ENCODE results near the gene ZSWIM8. TPM values are rescaled to one million over a fixed set of nuclear protein-coding genes. Genes with fewer than 3 reads are reported as not detected.

ZSWIM8 gene
- total RNA-seq, 4 donors from 2014 or later, result 62.2 to 134 (median 63.3) TPM

DNA sequence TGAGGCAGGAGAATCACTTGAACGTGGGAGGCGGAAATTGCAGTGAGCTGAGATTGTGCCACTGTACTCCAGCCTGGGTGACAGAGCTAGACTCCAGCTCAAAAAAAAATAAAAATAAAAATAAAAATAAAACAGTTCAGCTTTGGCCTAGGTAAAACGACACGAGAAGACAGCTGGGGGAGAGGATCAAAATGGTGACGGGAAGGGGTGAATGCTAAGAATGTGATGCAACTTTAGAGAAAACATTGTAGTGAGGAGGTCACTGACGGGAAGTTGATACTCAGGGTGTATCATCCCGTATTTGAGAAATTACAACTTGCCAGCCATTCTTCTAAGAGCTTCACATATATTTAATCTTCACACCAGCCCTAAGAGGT, 24.9 kb downstream of the ZSWIM8 start:
- TF ChIP-seq CTCF (IDR thresholded peaks at IDR 0.05; ENCODE audit: low read depth), result no peak

DNA sequence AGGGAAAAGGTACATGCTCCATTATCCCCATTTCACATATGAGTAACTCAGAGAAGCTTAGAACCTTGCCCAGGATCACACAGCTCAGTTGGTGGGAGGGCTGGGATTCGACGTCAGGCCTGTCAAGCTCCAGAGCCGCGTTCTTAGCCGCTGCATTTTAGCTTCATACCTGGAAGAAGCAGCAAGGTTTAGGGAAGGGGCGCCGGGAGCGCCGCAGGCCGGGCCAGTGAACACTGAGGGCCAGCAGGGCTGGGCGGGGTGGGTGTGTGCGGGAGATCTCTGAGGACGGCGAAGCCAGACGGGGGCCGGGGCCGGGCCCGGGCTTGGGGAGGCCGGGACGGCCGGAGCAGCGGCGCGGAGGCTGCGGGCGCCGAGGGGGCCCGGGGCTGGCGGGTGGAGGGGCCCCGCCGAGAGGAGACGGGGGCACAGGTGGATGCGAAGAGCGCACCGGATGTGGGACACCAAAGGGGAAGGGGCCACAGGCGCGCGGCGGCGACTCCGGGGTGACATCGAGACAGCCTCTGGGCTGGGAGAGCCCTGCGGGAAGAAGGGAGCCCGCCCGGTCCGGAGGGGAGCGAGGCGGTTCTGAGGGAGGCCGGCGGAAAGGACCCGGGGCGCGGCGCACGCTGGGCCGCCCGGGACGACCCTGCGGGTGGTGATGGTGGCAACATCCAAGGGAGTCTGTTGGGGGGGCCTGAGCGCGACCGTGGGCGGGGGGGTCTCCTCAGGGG, 25.5 kb downstream of the ZSWIM8 start:
- TF ChIP-seq CTCF (IDR thresholded peaks at IDR 0.05; ENCODE audit: low read depth), result no peak

DNA sequence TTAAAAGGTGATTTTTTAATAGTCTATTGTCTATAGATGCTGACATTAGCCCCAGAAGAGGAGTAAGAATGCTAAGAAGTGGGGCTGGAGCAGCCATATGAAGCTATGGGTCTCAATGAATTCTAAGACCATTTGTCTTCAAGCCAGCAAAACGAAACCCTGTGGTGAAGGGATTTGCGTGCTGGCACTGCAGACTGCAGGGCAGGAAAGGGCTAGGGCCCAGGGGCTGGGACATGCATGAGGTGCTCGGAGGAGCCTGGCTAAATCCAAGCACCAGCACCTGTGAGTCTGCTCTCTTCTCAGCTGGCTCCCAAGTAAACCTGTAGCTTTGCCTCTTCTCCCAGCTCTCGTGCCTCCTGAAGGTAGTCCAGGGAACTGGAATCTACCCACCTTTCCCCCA, 27.3 kb downstream of the ZSWIM8 start:
- no peak for TF ChIP-seq CTCF (IDR thresholded peaks at IDR 0.05; ENCODE audit: low read depth)

DNA sequence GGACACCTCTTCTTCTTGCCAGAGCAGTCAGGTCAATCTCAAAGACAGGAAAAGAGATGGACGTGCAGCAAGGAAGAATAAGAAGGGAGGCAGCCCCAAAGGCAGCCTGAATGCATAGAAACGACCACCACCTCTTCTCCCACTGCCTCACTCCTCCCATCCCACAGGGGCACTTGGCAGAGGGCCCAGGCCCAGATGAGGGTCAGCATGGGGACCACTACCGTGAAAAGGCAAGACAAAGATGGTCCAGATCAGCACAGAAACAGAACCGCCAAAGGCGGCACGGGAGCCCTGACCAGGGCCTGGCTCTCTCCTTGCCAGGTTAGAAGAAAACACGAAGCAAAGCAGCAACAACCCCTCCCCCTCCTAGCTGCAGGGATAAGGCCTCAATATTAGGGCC, 27.9 kb downstream of the ZSWIM8 start:
- TF ChIP-seq CTCF (IDR thresholded peaks at IDR 0.05; ENCODE audit: low read depth), result no peak

DNA sequence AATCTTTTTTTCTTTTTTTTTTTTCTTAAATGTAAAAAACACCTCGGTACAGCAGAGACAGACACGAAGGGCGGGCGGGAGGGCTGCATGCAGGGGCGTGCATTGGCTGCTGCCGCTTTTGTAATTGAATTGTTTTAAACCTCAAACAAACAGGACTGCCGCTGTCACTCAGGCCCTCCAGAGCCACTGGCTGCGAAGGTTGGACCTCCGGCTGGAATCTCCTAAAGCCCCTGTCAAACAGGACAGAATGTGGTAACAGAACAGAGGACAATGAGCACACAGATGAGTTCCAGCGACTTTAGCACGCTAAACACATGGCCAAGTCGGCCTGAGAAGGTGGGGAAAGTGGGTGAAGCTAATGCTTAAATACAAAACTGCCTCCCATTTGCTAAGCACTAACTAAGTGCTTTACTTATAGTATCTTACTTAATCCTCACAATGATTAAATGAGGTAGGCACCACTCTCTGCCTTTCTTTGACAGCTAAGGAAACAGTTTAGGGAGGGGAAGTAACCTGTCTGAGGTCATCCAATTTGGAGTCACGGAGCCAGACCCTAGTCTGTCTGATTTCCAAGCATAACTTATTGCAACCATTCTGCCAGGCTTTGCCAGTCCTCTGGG, 29.0 kb downstream of the ZSWIM8 start:
- TF ChIP-seq CTCF (IDR thresholded peaks at IDR 0.05; ENCODE audit: low read depth), result no peak

- no peak for TF ChIP-seq CTCF (IDR thresholded peaks at IDR 0.05; ENCODE audit: low read depth)
Observed at GRCh38 chr10:73814896-73815718, 29.7 kb downstream of the ZSWIM8 start.

- TF ChIP-seq CTCF (IDR thresholded peaks at IDR 0.05; ENCODE audit: low read depth), result no peak
Observed at GRCh38 chr10:73815719-73816030, 30.3 kb downstream of the ZSWIM8 start.

Measured in subcutaneous adipose tissue (tissue), 4 donors.